IPS-NIHi7 (cell line): ENCODE results near the gene ADCY3.

Source experiments
- DNase-seq: peaks from one replicate; pipeline ENCODE4 v3.0.0; 2012; ENCODE audit warnings: mixed read lengths; ENCODE audit errors: extremely low spot score

The ADCY3 gene

DNA sequence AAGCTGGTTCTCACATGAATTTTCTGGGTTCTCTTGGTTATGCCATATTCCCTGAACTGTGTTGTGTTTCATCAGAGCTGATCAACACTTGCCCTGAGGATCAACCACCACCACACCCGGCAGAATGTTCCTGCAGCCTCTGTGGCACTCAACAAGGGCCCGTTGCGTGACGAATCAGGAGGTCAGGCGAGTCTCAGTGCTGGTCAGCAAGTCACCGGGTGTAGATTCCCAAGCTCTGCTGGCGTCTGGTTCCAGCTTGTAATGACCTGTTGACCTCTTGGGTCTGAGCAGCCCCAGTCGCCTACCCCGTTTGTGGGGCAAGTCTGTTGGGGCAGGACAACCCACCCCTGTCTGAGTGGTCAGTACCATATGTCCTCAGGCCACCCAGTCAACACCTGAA lies 46.0 kb downstream of the ADCY3 start:
- no peak for DNase-seq

DNA sequence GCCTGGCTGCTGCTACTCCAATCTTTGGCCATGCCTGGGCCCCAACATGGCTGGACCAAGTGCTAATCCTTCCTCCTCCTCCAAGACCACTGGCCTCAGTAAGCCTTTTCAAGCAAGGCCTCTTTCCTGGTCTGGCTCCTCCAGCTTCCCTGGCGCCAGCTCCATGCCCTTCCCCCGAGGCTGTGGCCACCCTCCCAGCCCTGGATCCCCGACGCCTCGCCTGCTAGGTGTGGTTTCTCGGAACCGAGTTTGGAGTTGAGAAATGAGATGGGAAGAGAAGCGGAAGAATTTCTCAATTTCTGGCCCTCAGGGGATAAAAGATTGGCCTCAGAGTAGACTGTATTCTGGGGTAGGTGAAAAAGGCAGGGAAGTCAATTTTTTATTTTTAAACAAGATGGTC lies 46.4 kb downstream of the ADCY3 start:
- no peak for DNase-seq

DNA sequence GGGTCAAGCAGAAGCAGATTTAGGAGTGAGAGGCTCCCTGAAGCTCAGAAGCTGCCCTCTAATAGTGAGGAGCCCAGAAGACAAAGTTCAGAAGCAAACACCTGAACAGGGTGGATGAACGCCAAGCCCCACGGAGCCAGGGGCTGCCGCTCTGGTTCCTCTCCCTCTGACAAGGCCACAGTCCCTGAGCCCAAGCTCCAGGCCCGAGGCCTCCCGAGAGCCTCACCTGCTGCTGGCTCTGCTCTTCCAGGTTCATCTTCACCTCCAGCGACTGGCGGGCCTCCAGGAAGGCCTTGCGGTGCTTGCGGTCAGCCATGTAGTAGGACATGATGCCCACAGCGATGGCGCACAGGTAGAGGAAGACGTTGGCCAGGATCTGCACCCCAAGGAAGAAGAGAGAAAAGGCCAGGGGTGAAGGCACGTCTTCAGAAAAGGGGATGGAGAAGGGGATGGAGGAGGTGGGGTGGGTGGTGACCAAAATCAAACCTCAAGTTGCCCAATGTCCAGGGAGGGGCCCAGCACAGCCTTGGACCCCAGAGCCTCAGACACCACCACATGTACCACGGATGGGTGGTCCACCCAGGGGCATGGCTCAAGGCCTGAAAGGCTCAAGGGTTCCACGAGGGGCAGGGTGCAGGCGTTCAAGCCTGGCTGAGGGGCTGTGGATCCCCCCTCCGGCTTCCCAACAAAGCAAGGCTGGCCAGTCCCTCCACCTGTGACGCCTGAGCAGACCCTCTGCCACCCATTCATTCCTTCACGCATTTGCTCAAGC lies 47.5 kb downstream of the ADCY3 start:
- DNase-seq = no peak

GRCh38 chr2:24871852-24872333 lies 48.1 kb downstream of the ADCY3 start:
- DNase-seq = no peak

DNA sequence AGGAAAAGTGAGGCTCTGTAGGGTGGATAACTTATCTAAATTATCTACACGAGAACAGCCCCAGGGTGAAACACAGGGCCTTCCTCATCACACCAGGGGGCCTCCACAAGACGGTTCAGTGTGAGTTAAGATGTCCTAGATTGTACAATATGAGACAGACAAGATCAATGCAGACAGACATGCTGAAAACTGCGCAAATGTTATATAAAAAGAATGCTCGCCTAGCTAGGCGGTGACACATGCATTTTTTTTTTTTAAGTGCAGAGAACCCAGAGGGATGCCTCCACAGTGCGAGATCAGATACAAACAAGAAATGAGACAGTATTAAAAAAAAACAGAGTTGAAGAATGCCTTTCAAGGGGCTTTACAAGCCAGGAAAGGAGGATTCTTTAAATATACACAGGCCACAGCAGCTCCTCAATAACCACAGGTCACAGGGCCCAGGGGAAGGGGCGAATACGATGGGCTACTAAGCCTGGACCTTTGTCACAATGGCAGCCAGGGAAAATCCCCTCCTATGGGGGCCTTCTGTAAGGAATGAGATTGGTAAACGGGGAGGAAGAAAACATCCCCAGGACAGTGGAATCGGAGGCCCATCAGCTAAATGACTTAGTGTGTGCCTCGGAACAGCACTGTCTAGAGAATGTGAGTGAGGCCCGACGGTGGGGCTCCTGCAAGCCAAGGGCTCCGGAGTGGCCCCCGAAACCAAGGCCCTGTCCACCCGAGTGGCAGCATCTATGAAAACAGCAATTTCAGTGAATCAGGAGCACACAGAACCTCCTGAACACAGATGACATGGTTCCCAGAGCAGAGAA lies 48.9 kb downstream of the ADCY3 start:
- DNase-seq = no peak

DNA sequence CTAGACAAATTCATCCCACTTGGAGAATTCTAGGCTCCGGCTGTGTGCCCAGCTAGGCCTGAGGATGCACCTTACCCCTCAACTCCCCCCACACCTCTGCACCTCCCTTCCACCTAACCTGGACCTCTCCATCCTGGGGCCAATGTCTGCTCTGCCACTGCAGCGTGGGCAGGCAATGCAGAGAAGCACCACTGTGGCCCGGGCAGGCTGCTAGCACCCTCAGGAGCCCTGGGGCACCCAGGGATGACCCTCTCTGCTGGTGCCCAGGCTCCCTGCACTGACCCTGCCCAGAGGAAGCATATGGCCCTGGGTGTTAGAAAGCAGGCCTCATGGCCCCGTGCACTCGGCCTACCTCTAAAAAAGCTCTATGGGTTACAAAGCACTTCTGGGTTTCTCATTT lies 49.6 kb downstream of the ADCY3 start:
- DNase-seq = no peak

GRCh38 chr2:24866946-24867345 lies 53.1 kb downstream of the ADCY3 start:
- no peak for DNase-seq

DNA sequence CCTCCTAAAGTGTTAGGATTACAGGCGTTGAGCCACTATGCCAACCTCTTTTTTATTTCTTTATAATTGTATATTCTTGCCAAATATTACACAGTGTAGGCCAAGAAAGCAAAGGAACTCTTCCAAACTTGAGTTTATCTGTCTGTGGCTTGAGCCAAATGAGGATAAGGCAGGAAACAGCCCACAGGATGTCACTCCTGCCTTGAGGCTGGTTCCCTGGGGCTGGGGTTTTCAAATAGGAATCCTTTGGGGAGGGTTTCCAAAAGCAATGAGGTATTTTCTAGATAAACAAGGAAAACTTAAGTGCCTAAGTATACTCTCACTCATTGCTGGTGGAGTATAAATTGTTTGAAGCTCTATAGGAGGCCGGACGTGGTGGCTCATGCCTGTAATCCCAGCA lies 56.4 kb downstream of the ADCY3 start:
- DNase-seq = no peak

- no peak for DNase-seq
Measured at GRCh38 chr2:24861500-24861899, 58.5 kb downstream of the ADCY3 start.

DNA sequence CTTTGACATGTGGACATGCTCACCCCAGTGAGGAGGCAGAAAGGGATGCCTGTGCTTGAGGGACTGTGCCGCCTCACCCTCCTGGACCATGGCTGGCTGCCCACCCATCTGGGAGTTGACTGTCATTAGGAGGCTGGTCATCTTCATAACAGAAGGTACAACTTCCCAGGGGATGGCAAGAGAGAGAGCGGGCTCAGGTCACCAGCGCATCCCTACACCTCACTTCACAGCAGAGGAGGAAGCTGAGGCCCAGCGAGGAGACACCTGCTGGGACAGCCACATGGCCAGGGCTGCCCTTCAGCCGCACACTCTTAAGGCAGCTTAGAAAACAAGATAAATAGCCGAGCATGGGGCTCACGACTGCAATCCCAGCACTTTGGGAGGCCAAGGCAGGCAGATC lies 59.4 kb downstream of the ADCY3 start:
- no peak for DNase-seq

DNA sequence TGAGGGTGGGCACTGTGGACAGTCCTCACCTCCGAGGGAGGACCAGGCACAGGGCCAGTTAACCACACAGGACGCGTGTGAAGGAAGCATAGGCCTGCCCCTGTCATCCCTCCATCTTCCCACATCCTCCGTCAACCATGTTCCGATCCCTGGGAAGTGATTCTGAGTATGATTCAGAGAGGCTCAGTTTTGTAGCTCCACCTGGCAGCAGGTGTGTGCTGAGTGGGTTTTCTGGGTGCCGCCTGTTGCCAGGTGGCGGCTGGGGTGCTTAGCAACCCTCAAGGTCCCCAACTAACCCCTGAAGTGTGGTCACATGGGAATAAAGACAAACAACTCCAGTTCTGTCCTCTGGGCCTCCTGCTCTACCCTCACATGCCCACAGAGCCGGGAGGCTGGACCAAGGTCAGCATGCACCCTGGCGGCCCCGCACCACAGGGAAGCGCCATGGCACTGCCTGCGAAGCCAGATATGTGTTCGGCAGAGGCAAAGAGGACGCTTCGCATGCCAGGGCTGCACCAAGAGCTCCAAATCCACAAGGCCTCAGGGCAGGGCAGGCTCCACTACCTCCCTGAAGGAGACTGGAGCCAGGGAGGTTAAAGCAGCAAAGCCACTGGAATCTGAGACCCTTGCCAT lies 60.0 kb downstream of the ADCY3 start:
- no peak for DNase-seq

DNA sequence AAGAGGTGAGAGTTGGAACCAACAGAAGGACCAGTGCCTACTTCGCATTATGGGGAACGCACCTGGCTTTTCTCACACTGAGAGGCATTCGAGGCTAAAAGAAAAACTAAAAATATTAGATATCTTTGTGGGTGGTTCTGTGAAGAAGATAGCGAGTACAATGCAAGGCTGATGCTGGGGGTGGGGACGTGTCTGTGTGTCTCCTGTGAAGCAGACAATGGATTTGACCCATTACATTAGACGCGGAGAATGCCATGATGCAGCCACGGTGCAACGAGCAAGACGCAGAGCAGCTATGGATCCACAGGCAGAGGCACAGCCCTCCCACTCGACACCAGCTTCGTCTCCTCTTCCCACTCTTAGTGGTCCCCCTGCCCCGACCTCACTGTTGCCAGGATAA lies 61.0 kb downstream of the ADCY3 start:
- DNase-seq = no peak

DNA sequence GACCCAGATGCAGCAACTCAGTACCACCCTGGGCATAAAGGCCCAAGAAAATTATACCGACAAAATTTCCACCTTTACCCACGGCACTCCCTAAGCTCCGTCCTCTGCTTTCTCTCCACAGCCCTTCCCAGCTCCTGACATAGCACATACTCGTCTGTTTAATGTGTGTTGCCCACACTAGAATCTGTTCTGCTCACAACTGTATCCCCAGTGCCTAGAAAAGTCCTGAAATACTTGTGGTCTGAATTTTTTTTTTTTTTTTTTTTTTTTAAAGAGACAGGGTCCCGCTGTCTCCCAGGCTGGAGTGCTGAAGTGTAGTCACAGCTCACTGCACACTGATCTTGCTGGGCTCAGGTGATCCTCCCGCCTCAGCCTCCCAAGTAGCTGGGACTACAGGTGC lies 62.3 kb downstream of the ADCY3 start:
- no peak for DNase-seq

GRCh38 chr2:24856791-24857211 lies 63.2 kb downstream of the ADCY3 start:
- no peak for DNase-seq

- DNase-seq = peak; percentile 56
Measured at GRCh38 chr2:24855726-24856125, 64.3 kb downstream of the ADCY3 start.

DNA sequence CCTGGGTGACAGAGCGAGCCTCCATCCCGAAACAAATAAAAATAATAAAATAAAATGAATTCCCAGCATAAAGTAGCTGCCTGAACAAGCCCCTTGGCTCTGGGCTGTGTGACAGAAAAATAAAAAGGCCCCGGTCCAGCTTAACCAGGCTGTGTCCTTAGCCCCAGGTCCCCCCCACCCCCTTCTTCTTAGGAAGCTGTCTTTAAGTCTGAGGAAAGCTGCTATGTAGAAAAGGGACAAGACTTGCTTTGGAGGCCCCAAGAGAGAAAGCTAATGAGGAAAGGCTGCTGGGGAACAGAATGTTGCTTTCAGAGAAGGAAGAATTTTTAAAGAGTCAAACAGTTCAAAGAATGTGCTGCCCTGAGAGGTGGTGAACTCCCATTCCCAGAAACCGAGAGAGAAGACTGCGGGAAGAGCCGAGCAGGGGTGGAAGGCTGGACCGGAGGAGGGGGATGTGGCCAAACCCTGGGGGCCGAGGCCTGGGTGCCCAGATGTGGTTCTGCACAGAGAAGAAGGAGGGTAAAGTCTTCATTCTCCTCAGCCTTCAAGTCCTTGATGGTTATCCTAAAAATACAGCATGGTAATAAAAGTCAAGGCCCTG lies 64.9 kb downstream of the ADCY3 start:
- DNase-seq = no peak

GRCh38 chr2:24853996-24854395 lies 66.0 kb downstream of the ADCY3 start:
- DNase-seq = no peak

- no peak for DNase-seq
Measured at GRCh38 chr2:24853046-24853445, 67.0 kb downstream of the ADCY3 start.

DNA sequence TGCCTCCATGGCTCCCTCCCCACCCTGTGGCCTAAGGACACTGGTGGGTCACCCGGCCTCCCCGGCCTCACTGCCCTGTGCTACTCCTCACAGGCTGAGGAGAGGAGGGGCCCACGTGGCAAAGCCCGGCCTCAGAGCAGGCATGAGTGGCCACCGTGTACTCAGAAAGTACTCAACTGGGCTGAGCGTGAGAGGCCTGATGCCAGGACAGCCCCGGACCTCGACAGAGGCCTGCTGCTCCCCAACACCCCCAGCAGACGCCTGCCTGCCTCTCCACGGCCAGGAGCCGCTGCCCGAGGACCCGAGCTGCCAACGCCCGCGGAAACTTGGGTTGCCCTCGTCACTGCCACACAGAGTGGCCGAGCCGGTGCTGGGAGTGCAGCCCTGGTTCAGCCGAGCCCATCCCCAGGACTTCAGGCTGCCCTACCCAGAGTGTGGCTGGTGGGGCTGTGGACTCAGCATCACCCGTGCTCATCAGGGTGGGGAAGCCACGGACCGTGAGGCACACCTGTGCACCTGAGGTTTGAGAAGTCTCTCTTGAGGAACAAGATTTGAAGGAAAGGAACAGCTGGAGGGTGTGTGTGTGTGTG lies 67.5 kb downstream of the ADCY3 start:
- DNase-seq = no peak

DNA sequence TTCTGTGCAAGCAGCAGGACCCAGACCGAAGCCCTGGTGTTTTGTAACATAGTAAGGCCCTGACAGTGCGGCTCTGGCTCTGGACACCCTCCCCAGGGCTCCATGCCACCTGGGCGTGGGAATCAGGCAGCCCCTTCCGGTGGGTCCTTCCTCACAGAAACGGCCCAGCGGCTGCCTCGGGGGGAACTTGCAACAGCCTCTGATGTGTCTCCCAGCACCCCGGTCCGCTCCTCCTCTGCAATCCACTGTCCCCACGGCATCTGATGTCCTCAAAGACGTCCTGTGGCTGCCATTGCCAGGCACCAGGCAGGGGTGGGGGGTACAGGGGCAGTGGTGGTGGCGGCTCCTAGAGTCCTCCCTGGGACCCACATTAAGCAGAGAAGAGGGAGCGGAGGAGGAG lies 68.0 kb downstream of the ADCY3 start:
- DNase-seq = no peak

DNA sequence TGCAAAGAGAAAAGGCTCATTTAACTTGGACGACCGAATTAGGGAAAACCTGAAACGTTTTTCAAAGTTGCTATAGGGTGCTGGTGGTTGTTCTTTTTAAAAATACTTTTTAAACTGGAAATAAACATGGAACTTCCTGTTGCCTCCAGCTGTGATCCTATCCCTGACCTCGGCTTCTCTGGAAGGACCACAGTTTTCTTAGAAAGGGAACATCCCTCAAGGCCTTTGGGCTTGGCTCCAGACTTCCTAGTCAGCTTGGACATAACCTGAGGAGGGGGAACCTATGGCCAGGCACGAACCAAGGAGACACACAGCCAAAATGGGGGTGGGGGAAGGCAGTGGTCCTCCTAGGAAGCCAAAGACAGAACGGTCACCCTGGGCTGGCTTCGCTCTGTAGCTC lies 69.1 kb downstream of the ADCY3 start:
- DNase-seq = no peak

DNA sequence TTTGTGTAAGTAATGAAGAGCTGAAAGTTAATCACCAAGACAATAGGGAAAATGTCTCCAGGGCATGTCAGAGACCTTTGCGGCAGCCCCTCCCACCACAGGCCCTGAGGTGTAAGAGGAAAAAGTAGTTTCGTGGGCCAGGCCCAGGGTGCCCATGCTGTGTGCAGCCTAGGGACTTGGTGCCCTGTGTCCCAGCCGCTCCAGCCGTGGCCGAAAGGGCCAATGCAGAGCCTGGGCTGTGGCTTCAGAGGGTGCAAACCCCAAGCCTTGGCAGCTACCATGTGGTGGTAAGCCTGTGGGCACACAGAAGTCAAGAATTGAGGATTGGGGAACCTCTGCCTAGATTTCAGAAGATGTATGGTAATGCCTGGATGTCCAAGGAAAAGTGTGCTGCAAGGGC lies 74.3 kb downstream of the ADCY3 start:
- DNase-seq = no peak
